IPS DF 19.7 (cell line): ENCODE data around the gene ANKMY1.

Experiments used
- DNase-seq: peaks from one replicate; pipeline ENCODE4 v3.0.0-alpha.2; 2013; ENCODE audit warnings: low read depth, low spot score

ANKMY1 gene

GRCh38 chr2:240460781-240461431, 96.9 kb downstream of the ANKMY1 start:
- DNase-seq, result no peak

- DNase-seq, result no peak
These were observed 97.5 kb downstream of the ANKMY1 start for GRCh38 chr2:240460253-240460711.

DNA sequence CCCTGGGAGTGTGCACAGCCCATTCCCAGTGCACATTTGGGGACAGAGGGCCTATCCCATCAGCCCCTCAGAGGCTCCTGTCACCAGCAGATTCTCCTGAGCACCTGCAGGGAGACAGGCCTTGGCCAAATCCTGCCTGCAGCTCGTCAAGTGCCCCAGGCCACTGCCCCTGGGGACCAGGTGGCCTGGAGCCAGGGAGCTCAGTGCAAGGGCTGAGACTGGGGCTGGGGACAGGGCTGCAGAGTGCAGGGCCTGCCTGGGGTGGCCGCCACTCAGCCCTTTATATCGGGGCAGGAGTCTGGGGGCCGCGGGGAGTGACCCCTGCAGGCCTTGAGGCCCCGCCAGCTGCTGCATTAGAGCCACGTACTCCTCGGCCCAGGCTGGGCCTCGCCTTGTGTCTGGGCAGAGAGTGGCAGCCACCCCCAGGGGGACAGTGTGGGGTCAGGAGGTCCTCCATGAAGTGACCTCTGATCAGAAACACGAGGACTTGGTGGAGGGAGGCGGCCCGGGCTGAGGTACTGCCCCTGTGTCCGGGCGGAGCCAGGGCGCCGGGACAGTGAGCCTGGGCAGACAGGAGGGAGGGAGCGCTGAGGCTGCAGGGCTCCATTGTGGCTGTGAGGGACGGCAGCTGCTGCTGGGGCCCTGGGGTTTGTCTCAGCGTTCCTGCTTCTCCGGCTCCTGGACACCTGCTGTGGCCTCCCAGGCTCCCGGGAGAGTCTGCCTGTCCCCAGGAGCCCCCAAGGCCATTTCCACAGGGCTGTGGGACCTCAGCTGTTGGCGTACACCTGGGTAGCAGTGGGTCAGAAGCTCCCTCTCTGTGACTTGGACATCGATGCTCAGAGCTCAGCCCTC, 98.2 kb downstream of the ANKMY1 start:
- no peak for DNase-seq

DNA sequence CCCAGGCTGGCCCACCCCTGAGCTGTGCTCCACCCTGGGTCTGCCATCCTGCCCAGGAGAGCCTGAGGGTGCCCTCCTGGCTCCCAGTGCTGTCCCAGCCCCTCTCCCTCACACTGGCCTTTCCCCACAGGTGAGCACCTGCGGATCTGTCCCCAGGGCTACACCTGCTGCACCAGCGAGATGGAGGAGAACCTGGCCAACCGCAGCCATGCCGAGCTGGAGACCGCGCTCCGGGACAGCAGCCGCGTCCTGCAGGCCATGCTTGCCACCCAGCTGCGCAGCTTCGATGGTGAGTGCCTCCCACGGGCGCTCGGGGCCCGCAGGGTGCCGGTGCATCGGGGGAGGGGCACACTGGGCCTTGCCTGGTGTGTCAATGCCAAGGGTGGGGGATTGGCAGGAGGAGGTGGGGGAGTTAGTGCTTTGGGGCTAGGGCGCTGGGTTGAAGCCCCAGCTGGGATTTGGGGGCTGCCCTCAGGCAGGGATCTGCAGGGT, 98.8 kb downstream of the ANKMY1 start:
- no peak for DNase-seq

DNA sequence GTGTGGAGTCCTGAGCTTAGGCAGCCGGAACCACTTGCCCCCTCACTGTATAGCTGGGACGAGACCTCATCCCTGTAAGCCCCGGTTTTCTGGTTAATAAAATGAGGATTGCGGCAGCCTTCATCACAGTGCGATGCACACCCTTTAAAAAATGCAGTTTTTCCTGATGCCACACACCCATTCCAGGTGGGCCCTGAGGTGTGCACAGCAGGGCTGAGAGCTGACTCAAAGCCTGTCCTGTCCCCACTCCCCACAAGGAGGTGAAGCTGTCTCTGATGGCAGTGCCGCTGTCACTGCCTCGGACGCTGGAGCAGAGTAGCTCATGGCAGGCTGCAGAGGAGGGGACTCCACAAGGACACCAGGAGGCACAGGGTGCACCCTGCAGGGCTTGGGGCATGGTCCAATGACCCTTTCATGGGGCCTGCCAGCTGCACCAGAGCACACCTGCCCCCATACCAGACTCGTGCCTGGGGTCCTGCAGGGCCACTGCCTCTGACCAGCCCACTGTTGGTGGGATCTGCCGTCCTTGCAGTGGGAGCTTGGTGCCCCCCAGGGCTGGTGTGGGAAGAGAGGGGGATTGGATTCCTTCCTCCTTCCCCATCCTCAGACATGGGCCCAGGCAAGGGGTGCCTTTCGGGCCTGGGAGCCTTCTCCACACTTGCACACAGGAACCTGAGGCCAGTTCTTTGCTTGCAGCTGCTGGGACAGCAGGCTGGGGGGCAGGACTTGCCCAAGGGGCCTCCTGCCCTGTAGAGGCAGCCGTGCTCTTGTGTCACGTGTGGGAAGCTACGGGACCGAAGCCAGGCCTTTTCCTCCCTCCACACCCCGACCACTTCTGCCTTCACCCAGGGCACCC, 99.5 kb downstream of the ANKMY1 start:
- DNase-seq, result no peak

GRCh38 chr2:240457223-240458043, 100.4 kb downstream of the ANKMY1 start:
- DNase-seq, result peak; percentile 56

GRCh38 chr2:240456447-240457222, 101.2 kb downstream of the ANKMY1 start:
- no peak for DNase-seq

DNA sequence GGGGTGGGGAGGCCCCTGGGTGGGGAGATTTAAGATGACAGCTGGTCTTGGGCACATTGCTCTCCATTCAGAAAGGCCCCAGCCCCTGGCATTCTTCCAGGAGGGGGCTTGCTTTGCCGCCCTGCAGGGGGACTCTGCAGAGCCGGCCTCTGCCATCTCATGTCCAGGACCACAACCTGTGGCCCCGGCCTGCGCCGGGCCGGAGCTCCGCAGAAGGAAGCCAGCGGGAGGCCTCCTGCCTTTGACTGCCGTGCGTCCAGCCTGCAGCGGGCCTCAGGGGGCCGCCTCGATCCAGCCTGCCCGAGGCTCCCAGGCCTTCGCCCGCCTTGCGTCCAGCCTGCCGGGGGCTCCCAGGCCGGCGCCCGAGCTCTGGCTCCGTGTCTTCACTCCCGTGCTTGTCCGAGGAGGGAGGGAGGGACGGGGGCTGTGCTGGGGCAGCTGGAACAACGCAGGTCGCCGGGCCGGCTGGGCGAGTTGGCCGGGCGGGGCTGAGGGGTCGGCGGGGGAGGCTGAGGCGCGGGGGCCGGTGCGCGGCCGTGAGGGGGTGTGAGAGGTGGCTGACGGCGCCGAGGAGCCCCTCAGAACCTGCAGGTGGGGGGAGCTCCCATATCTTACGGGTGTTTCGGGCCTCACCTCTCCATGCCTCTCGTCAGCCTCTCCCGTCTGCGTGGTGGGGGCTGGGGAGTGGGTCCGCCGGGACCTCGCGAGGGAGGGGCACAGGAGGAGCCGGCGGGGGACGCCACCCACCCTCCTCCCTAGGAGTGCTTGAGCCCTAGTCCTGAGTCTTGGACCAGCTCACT, 101.9 kb downstream of the ANKMY1 start:
- no peak for DNase-seq

DNA sequence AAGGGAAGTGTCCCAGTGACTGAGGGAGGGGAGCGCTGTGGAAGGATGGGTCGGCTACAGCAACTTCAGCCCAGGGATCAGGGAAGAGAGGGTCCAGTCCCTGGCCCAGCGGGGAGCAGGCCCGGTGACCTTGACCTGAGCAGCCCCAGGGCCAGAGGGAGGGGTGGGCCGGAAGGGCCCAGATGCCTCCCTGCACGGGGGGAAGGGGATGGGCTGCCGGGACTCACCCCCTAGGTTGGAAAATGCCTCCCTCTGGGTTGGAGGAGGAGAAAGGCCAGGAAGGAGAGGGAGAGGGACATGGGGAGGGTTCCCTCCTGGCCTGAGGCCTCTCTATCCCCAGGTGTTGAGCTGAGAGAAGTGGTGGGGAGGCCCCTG, 102.5 kb downstream of the ANKMY1 start:
- DNase-seq, result no peak

DNA sequence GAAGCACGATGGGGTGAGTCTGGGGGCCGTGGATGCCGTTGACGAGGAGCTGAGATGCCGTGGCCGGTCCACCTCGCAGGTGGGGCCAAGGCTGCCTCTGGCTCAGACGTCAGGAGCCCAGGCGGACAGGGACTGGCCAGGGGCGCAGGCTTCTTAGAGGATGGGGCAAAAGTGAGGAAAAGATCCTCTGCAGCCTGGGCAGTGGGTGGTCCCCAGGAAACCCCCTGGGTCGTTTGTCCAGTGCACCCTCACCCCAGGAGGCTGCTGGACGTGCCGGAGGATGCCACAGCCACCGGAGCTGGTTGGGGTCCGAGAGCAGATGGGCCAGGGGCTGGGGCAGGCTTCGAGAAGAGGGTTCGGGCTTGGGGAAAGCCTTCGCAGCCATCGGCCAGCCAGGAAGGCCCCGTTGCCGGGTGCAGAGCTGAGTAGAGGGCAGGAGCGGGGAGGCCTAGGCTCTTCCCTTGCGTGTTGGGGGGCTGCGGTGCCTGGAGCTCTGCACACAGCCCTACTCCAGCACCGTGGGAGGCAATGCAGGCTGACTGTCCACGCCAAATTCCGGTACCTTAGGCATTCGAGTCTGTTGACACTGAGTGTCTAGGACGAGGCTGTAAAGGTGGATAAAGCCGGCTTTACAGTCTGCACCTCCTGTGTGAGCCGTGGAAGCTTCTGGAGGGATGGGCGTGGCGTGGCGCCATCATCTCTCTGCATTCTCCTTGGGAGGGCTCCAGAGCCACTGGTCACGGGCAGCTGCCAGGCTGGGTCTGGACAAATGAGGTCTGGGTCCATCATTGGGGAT, 103.5 kb downstream of the ANKMY1 start:
- DNase-seq, result no peak

GRCh38 chr2:240453461-240454105, 104.2 kb downstream of the ANKMY1 start:
- DNase-seq, result no peak

DNA sequence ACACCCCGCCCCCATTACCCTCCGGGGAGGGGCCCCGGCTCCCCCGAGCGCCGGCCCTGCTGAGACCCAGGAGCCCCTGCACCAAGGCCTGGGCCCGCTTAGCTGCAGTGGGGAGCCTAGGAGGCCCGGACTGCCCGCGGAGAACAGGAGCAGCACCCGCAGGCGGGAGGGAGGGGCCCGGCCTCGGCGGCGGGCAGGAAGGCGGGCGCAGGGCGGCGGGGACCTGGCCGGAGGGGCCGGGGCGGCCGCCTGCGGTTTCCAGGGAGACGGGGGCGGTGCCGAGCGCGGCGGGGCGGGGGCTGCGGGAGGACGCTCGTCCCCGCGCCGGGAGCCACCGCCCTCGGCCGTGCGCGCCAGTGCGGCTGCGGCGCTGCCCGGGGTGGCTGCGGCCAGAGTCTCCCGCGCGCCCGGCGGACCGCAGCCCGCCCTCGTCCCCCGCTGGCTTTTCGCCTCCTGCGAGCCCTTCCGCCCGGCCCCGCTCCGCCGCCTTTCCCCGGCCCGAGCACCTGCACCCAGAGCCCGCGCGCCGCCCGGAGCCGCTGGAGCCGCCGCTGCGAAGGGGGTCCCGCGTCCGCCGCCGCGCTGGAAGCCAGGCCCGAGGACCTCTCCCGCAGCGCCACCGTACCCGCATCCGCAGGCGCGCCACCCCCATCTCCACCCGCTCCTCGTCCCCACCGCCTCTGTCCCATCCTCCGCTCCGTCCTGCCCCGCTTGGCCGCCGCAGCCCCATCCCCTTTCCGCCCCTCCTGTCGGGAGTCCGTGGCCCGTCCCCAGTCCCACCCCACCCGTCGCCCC, 105.1 kb downstream of the ANKMY1 start:
- no peak for DNase-seq

GRCh38 chr2:240451791-240452461, 105.9 kb downstream of the ANKMY1 start:
- DNase-seq, result no peak

DNA sequence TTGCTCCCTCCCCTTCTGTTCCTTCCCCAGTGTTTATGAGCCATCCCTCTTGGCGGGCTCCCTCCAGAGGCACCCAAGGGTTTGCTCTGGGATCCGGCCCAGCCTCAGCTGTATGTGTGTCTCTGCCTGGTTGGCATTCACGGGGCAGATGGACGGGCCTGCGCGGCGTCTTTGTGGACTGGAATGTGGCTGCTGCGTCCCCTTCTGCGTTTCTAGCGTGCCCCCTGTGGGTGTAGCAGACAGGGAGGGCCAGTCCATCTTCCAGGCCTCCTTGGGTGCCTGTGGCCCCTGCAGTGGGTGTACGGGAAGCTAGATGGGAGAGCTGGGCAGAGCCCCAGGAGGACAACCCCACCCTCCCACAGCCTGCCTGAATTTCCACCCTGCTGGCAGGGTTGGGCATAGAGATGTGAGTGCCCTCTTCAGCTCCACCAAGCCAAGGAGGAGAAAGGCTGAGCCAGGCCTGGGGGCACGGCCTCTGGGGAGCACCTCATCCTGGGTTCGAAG, 106.6 kb downstream of the ANKMY1 start:
- DNase-seq, result no peak

GRCh38 chr2:240450532-240451107, 107.2 kb downstream of the ANKMY1 start:
- no peak for DNase-seq
